Measurements from ENCODE around the gene CRADD. TPM values are rescaled to one million over a fixed set of nuclear protein-coding genes. Genes with fewer than 3 reads are reported as not detected.

CRADD gene
- total RNA-seq, 1 donor from 2014 or later = 19.1 TPM

- no peak for TF ChIP-seq CTCF (IDR thresholded peaks at IDR 0.05; ENCODE audit: insufficient read depth, low read length, poor library complexity, severe bottlenecking)
- Histone ChIP-seq H3K27me3 (ENCODE audit: control insufficient read depth, insufficient read depth, low read length) (no peaks in the 10 kb centered on the region), H3K36me3 (ENCODE audit: control insufficient read depth, insufficient read depth, low read length) (no peaks in the 10 kb centered on the region), H3K4me3 (ENCODE audit: low read depth, low read length) (no peak overlapping the region)
- no peak for DNase-seq (ENCODE audit: low read depth)
These were observed 141.4 kb downstream of the CRADD start for GRCh38 chr12:93818488-93819049.

- no peaks in the 10 kb centered on the region for H3K27me3 ChIP-seq (ENCODE audit: control insufficient read depth, insufficient read depth, low read length)
- H3K36me3 ChIP-seq (ENCODE audit: control insufficient read depth, insufficient read depth, low read length) = no peaks in the 10 kb centered on the region
- H3K4me3 ChIP-seq (ENCODE audit: low read depth, low read length) = no peak overlapping the region
- no peak for DNase-seq (ENCODE audit: low read depth)
- TF ChIP-seq CTCF (IDR thresholded peaks at IDR 0.05; ENCODE audit: insufficient read depth, low read length, poor library complexity, severe bottlenecking) = no peak
These were observed 141.9 kb downstream of the CRADD start for GRCh38 chr12:93819050-93819491.

DNA sequence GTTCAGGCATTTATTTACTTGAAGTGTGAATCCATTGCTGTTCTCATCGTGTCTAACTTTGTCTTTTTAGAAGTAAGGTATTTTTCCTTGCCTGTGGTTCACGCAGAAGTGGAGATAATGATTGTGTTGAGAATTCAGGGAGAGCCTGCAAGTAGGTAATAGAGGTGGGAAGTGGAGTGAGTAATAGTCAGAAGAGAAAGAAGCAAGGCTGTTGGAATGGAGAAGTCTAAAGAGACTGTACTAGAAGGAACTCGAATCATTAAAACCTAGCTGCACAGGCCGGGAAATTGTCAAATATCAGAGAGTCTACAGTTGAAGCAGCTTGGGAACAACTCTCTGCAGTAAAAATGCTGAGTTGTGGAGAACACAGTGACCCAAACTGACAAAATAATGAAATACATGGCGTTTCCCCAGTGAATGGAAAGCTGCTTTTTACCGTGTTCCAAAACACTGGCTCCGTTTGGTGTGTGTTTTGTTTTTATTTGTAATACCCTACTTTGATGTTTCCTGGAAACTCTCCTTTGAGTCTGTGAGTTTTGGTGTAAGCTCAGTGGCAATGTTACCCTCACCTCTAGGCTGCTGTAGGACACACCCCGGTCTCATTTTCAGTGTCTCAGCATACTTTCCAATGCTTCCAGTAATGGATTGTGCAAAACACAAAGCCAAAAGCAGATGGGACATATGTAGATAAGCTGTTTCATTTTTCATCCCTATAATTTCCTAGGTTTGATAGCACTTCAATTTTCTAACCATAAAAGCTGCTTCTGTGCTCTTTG, 146.6 kb downstream of the CRADD start:
- no peak for TF ChIP-seq CTCF (IDR thresholded peaks at IDR 0.05; ENCODE audit: insufficient read depth, low read length, poor library complexity, severe bottlenecking)
- H3K4me3 ChIP-seq (ENCODE audit: low read depth, low read length) = no peak overlapping the region
- H3K27me3 ChIP-seq (ENCODE audit: control insufficient read depth, insufficient read depth, low read length) = no peaks in the 10 kb centered on the region
- no peaks in the 10 kb centered on the region for H3K36me3 ChIP-seq (ENCODE audit: control insufficient read depth, insufficient read depth, low read length)
- DNase-seq (ENCODE audit: low read depth) = no peak

DNA sequence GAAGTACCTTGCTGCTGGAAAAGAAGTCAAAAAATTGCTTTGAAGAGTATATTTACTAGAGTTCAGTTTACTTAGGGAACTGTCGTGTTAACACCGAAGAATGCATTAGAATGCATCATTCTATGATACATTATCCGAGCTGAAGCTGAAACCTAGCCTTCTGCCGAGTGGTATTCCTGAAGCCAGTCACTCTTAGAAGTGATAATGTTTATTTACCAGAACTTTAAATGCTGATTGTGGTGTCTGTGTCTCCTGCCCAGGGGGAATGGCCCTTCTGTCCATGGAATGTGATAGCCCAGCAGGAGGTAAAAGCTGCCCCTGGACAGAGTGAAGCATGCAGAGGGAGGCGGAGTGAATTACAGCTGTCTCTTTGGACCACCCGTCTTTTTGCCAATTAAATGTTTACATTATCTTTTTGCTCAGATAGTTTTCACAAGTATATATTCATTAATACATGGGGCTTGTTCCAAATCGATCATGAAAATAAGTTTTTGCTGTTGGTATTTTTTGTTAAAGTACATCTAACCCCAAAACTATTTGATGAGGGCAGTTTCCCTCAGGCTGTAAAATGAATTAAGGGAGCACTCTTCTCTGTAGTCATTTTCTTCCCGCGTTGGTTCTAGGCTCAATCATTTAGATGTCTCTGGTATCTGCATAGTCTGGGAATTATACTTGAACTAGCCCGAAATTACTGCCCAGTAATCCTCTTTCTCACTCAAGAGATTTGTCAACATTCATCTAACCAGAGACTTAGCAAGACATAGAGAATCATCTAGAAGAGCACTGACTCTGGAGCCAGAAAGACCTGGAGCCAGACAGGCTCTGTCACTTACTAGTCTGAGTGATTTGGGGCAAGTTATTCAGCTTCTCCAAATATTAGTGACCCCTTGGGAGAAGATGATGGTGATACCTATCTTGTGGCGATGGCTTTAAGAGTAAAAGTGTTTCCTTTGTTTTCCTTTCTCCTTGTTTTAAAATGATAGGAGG, 147.6 kb downstream of the CRADD start:
- no peak for DNase-seq (ENCODE audit: low read depth)

GRCh38 chr12:93825501-93825888, 148.3 kb downstream of the CRADD start:
- Histone ChIP-seq H3K27me3 (ENCODE audit: control insufficient read depth, insufficient read depth, low read length) (no peaks in the 10 kb centered on the region), H3K36me3 (ENCODE audit: control insufficient read depth, insufficient read depth, low read length) (no peaks in the 10 kb centered on the region), H3K4me3 (ENCODE audit: low read depth, low read length) (no peak overlapping the region)
- no peak for TF ChIP-seq CTCF (IDR thresholded peaks at IDR 0.05; ENCODE audit: insufficient read depth, low read length, poor library complexity, severe bottlenecking)
- DNase-seq (ENCODE audit: low read depth) = no peak

More for the DNA sequence above, 147.6 kb downstream of the CRADD start:
- no peak for TF ChIP-seq CTCF (IDR thresholded peaks at IDR 0.05; ENCODE audit: insufficient read depth, low read length, poor library complexity, severe bottlenecking)
- H3K27me3 ChIP-seq (ENCODE audit: control insufficient read depth, insufficient read depth, low read length) = no peaks in the 10 kb centered on the region
- H3K4me3 ChIP-seq (ENCODE audit: low read depth, low read length) = no peak overlapping the region
- H3K36me3 ChIP-seq (ENCODE audit: control insufficient read depth, insufficient read depth, low read length) = no peaks in the 10 kb centered on the region

Data from kidney epithelial cell (primary cell).